Activated CD4-positive, alpha-beta T cell treated with anti-CD3 and anti-CD28 coated beads, Interleukin-2, amount 50 U/mL, for 4 hours (primary cell): Measurements from ENCODE around the gene ATG13.

Experiments
- DNase-seq, 2 experiments: peaks; one replicate each; pipeline ENCODE4 v3.0.0-alpha.2; 2020

The ATG13 gene

GRCh38 chr11:46609386-46609785 lies 8.0 kb upstream of the ATG13 start:
- no peak for DNase-seq

- no peak for DNase-seq
Observed at GRCh38 chr11:46611526-46612304, 5.6 kb upstream of the ATG13 start.

- DNase-seq = no peak
Observed at GRCh38 chr11:46612326-46612725, 5.0 kb upstream of the ATG13 start.

- no peak for DNase-seq
Observed at GRCh38 chr11:46615756-46616155, 1.6 kb upstream of the ATG13 start.

GRCh38 chr11:46616551-46617133 lies 711 bp upstream of the ATG13 start:
- DNase-seq = no peak

- no peak for DNase-seq
Observed at GRCh38 chr11:46617972-46618314, 590 bp downstream of the ATG13 start.

GRCh38 chr11:46618837-46619236 lies 1.5 kb downstream of the ATG13 start:
- DNase-seq = no peak

- no peak for DNase-seq
Observed at GRCh38 chr11:46625406-46625805, 8.1 kb downstream of the ATG13 start.

GRCh38 chr11:46628961-46629360 lies 11.6 kb downstream of the ATG13 start:
- DNase-seq = no peak

GRCh38 chr11:46630237-46630636 lies 12.9 kb downstream of the ATG13 start:
- DNase-seq = no peak

- DNase-seq = no peak
Observed at GRCh38 chr11:46631676-46632075, 14.3 kb downstream of the ATG13 start.

- DNase-seq = no peak
Observed at GRCh38 chr11:46632502-46632901, 15.1 kb downstream of the ATG13 start.

GRCh38 chr11:46633291-46634217 lies 16.2 kb downstream of the ATG13 start:
- DNase-seq = no peak

GRCh38 chr11:46635557-46636139 lies 18.3 kb downstream of the ATG13 start:
- no peak for DNase-seq

GRCh38 chr11:46637546-46637945 lies 20.2 kb downstream of the ATG13 start:
- no peak for DNase-seq

- no peak for DNase-seq
Observed at GRCh38 chr11:46639197-46639839, 22.0 kb downstream of the ATG13 start.

- no peak for DNase-seq
Observed at GRCh38 chr11:46640036-46640788, 22.9 kb downstream of the ATG13 start.

GRCh38 chr11:46641639-46642038 lies 24.3 kb downstream of the ATG13 start:
- no peak for DNase-seq

- no peak for DNase-seq
Observed at GRCh38 chr11:46642627-46643335, 25.4 kb downstream of the ATG13 start.

- no peak for DNase-seq
Observed at GRCh38 chr11:46643531-46643930, 26.2 kb downstream of the ATG13 start.

- no peak for DNase-seq
Observed at GRCh38 chr11:46643986-46644385, 26.6 kb downstream of the ATG13 start.
